Heart left ventricle (tissue), 13 donors: ENCODE results near the gene ARMS2.

Experiments used
- POLR2A ChIP-seq, 2 donors: fragments of 450-650 bp; IDR thresholded peaks; one replicate each; pipeline ENCODE4 v1.6.1; 2017; ENCODE audit warnings: antibody characterized with exemption in 2 of 2, mild to moderate bottlenecking in 2 of 2, moderate library complexity in 2 of 2
- TF ChIP-seq, protein P1 (sequence below), 12 donors: fragments of 200-600 bp; sonication (generic) in 4 of 12; IDR thresholded peaks; one replicate each; pipeline versions ENCODE4 v1.5.0 to v1.8.0; 2018 to 2022; ENCODE audit warnings: antibody characterized with exemption in 12 of 12, mild to moderate bottlenecking in 5 of 12
- donor health status: ischemic (EF 13 %, LVEDD 7.1; RV severe dilation, severe dysfunction).
- donor health status: DM: no; HTN: yes; CAD: no.
- donor health status: DM: no; HTN: no; CAD: no.
- donor health status: ischemic (EF 25% LVEDD 6.9; RV normal size, moderate dysfunction).
- donor health status: ischemic (EF 25% LVEDD 5.7; RV mildly dilated, moderate dysfunction).
- donor health status: ischemic (EF 35%, LVEDD 5.7; RV mildly dilated, moderate dysfunction).
- donor health status: nonischemic (EF 11% LVEDD 7.7; RV severe dilation, severe dysfunction).
- donor health status: DM: yes; HTN: yes; CAD: no.
- donor health status: PGD.
- donor health status: ischemic (EF 29% LVEDD 5.4; RV normal size, mild dysfunction).
- donor health status: nonischemic (EF 23%, LVEDD 6.1; RV moderate dilation, normal function).

DNA sequence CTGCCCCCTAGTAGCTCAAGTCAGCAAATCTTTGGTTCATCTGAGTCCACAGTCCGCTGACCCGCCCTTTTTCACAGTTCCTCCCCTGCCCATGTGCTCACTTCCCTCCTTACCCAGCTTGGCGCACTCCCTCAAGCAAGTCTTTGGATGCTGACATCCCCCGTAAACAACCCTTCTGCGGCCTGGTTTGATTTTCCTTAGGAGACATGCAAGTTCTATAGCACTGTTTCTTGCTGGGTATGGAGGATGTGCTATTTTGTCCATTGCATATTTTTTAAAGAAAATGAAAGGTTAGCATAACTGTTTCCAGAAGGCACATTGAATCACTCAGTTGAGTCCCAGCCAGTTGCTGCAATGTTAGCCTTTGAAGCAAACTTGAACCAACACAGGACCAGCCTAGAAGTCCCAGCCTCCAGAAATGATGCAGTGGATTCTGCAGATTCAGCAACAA, 45.1 kb downstream of the ARMS2 start:
- TF ChIP-seq POLR2A (IDR thresholded peaks at IDR 0.05) = no peak
- TF ChIP-seq, protein P1, sequence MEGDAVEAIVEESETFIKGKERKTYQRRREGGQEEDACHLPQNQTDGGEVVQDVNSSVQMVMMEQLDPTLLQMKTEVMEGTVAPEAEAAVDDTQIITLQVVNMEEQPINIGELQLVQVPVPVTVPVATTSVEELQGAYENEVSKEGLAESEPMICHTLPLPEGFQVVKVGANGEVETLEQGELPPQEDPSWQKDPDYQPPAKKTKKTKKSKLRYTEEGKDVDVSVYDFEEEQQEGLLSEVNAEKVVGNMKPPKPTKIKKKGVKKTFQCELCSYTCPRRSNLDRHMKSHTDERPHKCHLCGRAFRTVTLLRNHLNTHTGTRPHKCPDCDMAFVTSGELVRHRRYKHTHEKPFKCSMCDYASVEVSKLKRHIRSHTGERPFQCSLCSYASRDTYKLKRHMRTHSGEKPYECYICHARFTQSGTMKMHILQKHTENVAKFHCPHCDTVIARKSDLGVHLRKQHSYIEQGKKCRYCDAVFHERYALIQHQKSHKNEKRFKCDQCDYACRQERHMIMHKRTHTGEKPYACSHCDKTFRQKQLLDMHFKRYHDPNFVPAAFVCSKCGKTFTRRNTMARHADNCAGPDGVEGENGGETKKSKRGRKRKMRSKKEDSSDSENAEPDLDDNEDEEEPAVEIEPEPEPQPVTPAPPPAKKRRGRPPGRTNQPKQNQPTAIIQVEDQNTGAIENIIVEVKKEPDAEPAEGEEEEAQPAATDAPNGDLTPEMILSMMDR (IDR thresholded peaks at IDR 0.05) = no peak
